GM19372 (cell line): ENCODE data around the gene RFX4.
"Not testable (repeated sequence)": the region's sequence is repeated elsewhere in the genome, so short reads cannot be mapped to it uniquely, and the experiment has no call there.

Source experiments
- ATAC-seq: cut with Tn5 transposase; IDR thresholded peaks from one replicate; pipeline ENCODE4 v1.9.1; 2021; ENCODE audit warnings: mild to moderate bottlenecking, low read depth, moderate library complexity; ENCODE audit not compliant: unreplicated experiment

Gene RFX4

GRCh38 chr12:106723416-106723815, 140.6 kb downstream of the RFX4 start:
- ATAC-seq, result no peak

GRCh38 chr12:106724116-106724515, 141.3 kb downstream of the RFX4 start:
- no peak for ATAC-seq

DNA sequence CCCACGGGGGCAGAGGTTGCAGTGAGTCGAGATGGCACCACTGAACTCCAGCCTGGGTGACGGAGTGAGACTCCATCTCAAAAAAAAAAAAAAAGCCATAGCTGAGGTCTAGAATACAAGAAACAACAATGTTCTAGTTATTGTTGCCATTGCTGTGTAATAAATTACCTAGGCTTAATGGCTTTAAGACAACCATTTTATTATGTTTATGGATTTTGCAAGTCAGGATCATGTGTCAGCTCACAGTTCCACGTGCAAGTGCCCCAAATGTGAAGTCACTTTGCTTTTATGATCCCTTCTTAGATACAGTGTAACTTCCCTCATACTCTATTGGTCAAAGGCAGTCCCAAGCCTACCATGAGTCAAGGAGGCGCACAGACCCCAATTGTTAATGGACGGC, 142.1 kb downstream of the RFX4 start:
- ATAC-seq, result no peak

GRCh38 chr12:106726603-106727202, 143.9 kb downstream of the RFX4 start:
- not testable (repeated sequence) for ATAC-seq

DNA sequence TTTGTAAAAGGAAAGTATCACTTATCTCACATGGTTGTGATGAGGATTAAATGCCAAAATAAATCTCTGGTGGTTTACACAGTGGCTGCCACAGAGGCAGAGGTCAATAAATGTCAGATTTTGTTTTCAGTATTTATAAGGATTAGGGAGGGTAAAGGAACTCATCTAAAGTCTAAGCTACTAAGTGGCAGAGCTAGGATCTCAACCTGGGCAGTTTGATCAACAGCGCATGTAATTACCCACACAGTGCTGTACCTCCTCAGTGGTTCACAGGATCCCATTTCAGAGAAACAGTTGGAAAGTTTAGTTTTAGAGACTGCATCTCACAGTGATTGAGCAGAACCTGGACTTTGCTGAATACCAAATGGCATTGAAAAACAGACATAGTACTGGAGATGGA, 146.8 kb downstream of the RFX4 start:
- ATAC-seq, result no peak

GRCh38 chr12:106732890-106733289, 150.1 kb downstream of the RFX4 start:
- ATAC-seq, result no peak

DNA sequence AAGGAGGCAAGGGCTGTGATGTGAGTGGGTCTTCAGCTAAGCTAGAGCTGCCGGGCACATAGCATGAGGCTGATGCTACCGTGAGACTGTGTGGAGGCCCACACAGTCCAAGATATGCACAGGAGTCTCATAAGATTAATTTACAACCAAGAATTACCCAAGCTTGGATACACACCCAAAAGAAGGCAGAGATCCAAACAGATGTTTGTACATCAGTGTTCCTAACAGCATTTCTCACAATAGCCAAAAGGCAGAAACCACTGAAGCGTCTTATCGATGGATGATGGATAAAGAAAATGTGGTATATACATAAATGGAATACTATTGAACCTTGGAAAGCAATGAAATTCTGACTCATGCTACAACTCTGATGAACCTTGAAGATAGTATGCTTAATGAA, 150.9 kb downstream of the RFX4 start:
- no peak for ATAC-seq

- no peak for ATAC-seq
Observed at GRCh38 chr12:106736051-106736957, 153.5 kb downstream of the RFX4 start.

DNA sequence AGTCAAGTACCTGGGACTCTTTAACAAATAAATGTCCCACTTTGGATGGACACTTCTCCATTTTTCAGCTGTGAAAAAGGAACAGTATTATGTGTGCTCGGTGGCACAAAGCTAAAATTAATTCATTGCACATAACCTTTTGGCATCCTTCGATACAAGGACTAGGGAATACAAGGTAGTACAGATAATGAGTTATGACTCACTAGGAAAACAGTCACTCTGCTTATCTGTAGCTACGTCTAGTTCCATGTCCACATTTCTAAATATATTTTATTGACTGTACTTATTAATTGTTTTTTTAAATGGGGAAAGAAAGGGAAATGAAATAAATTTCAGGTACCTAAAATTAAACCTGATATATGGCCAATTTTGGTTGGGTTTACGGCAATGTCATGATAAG, 156.5 kb downstream of the RFX4 start:
- no peak for ATAC-seq

DNA sequence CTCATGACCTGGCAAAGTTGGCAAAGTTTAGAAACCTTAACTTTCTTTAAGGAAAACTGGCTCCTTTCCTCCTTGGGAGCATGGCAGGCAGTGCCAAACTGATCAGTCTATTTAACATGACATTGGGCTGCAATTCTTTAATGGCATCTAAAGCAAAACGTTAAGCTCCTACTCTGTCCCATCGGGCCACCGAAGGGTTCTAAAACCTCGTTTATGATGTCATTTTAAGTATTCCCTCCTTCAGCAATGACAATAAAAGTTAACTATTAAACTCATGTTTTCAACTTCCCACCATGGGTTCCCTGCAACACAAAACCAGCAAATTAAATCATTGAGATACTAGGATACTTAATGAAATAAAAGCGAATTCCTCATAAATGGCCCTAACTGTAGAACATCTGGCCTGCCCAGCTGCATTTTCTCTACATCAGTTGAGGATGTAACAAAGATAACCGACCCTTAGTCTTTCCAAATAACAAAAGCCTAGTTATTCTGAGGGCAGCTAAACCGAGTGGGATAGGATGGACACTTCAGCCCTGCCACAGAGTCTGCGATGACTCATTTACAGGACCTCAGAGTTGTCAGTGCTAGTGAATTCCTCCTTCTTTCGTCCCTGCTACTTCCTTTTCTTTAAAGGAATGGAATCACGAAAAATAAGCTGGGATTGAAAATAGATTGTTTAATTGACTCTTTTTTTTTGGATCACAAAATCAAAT, 157.2 kb downstream of the RFX4 start:
- no peak for ATAC-seq

GRCh38 chr12:106740818-106741217, 158.0 kb downstream of the RFX4 start:
- no peak for ATAC-seq

DNA sequence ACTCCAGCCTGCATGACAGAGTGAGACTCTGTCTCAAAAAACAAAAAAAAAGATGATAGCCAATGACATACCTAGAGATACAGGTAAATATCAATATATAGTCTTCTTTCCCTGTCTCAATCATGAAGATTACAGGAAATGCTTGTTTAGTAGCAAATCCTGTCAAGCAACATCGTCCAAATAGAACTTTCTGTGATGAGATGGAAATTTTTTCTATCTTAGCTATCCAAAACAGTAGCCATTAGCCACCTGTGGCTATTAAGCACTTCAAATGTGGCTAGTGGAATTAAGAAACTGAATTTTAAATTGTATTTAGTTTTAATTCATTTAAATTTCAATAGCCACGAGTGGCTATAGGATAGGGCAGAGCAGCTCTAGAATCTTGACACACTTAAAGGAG, 158.4 kb downstream of the RFX4 start:
- no peak for ATAC-seq

- no peak for ATAC-seq
Observed at GRCh38 chr12:106743270-106743988, 160.6 kb downstream of the RFX4 start.

DNA sequence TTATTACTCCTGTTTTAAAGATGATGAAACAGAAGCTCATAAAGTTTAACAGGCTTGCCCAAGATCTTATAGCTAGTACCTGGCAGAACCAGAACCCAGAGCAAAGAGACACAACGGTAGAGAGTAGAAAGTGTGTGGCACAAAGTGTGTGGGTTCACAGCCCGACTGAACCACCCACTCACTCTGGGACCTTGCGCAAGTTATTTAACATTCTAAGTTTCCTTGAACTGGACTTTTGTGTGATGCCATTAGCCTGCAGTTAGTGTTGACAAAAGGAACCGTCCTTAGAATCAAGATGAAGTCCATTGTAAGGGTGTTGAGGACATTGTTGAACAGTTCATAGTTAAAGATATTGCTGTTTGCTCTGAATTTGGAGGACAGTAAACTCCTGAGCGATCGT, 161.8 kb downstream of the RFX4 start:
- ATAC-seq, result no peak

DNA sequence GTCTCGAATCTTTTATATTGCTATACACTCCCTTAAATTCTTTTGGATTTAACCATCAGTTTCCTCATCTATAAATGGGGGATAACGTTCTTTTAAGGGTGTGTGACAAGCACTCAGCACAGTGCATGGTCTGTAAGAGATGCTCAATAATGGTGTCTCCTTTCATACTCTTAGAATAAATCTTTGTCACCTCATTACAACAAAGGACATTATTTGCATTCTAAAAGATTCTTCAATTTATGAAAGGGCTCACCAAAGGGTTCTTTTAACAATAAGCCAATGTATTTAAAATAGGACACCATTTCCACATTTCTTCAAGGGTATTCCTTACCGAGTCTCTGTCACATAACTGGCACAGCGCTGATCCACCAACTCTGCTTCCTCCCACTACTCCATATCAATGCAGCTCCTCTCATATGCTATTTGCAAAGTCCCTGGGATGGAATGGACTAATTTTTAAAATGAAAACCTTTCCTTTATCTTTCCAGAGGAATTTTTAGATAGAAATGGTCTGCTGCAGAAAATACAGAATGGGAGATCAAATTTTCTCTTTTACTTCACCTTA, 162.5 kb downstream of the RFX4 start:
- ATAC-seq, result no peak

DNA sequence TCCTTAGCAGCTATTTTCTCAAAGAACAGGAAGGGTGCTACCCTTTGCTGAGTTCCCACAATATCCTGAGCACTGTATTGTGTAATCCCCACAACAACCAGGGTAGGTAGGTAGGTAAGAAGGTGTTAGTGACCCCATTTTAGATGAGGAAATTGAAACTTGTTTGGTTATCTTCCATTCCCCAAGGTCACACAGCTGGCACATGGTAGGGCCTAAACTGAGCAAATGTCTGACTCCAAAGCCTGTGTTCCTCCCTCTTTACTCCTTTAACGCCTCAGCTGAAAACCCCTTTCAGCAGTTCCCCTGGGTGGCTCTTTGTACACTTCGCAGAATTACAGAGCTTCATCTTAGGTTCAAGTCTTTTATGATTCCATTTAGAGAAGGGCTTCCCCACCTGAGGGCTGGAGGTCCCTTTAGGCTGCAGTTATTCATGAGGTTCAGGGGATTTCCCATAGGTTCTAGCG, 165.2 kb downstream of the RFX4 start:
- no peak for ATAC-seq

- no peak for ATAC-seq
Observed at GRCh38 chr12:106750524-106750923, 167.7 kb downstream of the RFX4 start.

DNA sequence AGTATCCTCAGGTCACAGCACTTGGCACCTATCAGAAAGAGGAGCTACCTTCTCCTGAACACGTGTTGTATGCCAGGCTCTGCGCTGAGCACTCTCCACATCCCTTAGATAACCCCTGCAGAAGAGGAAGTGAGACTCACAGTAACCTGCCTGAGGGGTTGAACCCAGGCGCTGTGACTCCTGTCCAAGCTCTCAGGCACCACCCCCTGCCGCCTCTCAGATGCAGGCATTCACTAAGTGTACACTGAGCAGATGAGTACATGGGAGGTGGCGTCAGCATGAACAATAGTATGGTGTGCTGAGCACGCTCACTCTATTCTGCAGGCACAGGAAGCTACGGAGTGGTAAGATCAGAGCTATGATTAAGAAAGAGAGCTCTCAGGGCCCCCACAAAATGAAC, 170.7 kb downstream of the RFX4 start:
- ATAC-seq, result peak; percentile 98

DNA sequence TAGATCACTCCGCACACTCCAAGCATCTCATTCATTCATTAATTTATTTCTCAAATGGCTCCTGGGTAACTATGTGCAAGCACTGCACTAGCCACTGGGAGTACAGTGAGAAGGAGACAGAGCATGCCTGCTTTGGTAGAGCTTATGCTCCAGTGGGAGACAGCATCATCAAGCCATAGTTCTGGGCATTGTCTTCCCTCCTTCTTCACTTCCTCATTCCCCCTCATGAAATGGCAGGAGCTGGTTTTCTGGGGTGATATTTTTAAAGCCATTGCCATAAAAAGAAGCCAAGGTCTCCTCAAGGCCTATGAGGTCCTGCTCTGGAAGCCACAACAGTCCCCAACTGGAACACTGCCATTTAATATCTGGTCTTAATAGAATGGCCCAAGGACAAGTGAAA, 171.5 kb downstream of the RFX4 start:
- ATAC-seq, result no peak

- no peak for ATAC-seq
Observed at GRCh38 chr12:106757623-106758348, 175.0 kb downstream of the RFX4 start.
